ENCODE measurements around the gene POLR3E. TPM values are rescaled to one million over a fixed set of nuclear protein-coding genes. Genes with fewer than 3 reads are reported as not detected.
"Not testable (repeated sequence)": the region's sequence is repeated elsewhere in the genome, so short reads cannot be mapped to it uniquely, and the experiment has no call there.

POLR3E gene
- total RNA-seq, 1 donor from 2014 or later = 73.2 TPM

- no peak for DNase-seq
These were observed 4.9 kb upstream of the POLR3E start for GRCh38 chr16:22292320-22292719.

DNA sequence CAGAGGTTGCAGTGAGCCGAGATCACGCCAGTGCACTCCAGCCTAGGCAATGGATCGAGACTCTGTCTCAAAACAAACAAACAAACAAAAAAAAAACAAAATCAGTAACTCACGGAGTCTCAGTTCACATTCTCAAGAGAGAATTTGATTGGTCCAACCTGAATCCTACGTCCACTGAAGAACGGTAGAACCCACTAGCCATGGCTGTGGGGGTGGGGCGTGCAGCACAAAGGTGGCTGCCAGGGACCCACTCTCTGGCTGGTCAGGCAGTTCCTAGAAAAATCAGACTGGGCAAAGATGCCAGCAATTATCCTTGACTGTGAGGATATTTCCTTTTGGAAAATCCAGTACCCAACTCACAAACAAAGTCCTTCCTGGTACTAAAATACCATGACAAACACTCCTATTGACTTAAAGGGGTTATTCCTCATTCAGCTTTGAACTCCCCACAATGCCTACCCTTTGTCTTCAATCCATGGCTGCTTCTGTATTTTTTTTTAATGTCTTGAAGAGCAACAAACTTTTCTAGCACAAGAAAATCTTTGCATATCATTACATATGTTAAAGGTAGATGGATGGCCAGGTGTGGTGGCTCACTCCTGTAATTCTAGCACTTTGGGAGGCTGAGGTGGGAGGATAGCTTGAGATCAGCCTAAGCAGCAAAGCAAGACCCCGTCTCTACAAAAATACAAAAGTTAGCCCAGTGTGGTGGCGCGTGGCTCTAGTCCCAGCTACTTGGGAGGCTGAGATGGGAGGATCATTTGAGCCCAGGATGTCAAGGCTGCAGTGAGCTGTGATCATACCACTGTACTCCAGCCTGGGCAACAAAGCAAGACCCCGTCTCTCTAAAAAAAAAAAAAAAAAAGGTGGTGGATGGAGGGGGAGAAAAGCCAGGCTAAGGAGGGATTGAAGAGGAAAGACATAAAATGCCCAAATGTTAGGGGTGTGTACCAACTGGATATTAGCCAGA is 3.8 kb upstream of the POLR3E start:
- DNase-seq = no peak

GRCh38 chr16:22296225-22297113 is 740 bp upstream of the POLR3E start:
- DNase-seq = peak; percentile 18

DNA sequence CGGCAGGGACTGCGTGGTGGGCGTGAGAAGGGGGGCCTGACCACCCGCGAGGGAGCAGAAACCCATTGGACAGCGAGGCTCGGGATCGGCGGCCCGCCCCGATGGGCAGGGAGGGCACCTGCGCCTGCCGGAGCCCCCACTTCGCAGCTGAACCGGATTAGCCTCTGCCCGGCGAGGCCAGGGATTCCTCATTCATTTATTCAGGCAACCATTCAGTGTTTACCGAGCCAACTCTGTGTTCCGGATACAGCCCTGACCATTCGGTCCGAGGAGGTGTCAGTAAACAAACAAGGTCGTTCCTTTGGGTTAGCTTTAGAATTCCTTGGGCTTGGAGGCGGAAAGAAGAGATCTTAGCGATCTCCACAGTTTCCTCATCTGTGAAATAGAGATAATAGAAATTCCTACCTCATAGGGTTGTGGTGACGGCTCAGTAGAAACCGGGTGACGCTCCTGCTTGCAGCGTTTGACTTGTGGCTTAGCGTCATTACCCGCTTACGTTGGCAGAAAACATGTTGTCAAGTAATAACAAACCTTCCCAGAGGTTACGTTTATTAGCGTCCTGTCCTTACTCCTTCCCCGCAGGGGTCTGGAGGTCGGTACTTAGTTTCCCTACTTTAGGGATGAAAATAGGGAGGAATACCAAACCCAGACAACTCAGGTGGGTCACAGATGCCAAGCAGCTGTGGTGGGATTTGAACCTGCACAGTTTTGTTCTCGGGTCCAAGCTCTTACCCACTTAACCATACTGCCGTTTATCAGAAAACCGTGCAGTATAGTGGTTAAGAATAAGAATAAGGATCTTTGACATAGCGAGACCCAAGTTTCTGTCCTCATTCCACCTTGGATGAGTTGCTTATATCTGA is 893 bp downstream of the POLR3E start:
- peak; percentile 97 for DNase-seq

DNA sequence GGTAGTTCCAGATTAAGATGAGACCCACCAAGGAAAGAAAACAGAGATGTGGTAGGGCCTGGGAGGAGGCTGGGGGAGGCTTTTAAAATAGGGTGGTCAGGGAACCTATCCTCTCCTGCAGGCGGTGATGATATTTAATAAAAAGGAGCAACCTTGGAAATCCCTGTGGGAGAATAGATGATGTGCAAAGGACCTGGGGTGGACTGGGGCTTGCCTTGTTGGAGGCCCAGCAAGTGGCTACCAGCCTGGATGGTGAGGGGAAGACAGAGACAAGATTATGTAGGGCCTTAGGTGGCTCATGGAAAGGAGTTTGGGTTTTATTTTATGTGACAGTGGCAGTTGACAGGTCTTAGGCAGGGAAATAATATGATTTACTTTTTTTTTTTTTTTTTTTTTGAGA is 1.8 kb downstream of the POLR3E start:
- DNase-seq = no peak

- DNase-seq = peak; percentile 74
These were observed 3.3 kb downstream of the POLR3E start for GRCh38 chr16:22300427-22301071.

DNA sequence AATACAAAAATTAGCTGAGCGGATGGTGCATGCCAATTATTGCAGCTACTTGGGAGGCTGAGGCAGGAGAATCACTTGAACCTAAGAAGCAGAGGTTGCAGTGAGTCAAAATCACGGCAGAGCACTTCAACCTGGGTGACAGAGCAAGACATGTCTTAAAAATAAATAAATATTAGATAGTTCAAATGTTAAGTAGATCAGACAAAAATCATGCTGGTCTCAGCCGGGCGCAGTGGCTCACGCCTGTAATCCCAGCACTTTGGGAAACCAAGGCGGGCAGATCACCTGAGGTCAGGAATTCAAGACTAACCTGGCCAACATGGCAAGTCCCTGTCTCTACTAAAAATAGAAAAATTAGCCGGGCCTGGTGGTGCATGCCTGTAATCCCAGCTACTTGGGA is 4.2 kb downstream of the POLR3E start:
- DNase-seq = not testable (repeated sequence)

- DNase-seq = no peak
These were observed 5.7 kb downstream of the POLR3E start for GRCh38 chr16:22302776-22303363.

- no peak for DNase-seq
These were observed 7.2 kb downstream of the POLR3E start for GRCh38 chr16:22304411-22304810.

GRCh38 chr16:22306788-22307187 is 9.6 kb downstream of the POLR3E start:
- DNase-seq = no peak

DNA sequence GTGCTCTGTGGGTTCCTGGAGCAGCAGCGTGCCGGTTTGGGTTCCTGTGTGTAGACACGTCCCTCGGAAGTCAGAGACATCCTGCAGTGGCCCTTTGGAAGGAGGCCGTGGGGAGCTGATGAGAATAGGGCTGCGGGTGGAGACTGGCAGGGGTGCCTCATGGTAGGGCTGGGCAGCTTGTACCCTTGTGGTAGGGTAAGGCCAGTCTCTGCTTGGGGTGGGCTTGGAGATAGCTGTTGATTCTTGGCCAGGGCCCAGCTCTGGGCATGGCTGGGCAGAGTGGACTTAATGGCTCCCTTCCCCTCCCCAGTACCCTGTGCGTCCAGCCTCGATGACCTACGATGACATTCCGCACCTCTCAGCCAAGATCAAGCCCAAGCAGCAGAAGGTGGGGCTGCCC is 10.6 kb downstream of the POLR3E start:
- DNase-seq = no peak

DNA sequence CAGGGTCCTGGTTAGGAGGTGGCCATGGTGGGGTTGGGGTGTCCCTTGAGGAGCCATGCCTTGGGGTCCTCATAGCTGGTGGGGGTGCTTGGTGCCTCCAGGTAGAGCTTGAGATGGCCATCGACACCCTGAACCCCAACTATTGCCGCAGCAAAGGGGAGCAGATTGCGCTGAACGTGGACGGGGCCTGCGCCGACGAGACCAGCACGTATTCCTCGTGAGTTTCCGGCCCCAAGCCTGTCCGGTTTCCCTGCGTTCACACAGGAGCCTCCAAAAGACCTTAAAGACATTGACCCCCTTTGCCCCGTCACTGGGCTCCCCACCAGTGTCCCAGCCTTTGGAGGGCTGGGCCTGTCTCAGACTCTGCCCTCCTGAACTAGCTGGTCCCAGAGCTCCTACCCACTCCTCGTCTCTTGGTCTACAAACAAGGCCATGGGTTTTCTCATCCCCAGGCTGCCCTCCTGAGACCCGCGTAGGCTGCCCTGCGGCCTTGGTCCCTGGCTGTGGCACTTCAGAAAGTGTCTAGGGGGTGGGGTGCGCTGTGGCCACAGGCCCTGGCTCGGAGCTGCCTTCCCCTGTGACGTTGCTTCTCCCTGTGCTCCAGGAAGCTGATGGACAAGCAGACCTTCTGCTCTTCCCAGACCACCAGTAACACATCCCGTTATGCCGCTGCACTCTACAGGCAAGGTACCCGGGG is 11.8 kb downstream of the POLR3E start:
- no peak for DNase-seq

- no peak for DNase-seq
These were observed 14.3 kb downstream of the POLR3E start for GRCh38 chr16:22311520-22311919.

DNA sequence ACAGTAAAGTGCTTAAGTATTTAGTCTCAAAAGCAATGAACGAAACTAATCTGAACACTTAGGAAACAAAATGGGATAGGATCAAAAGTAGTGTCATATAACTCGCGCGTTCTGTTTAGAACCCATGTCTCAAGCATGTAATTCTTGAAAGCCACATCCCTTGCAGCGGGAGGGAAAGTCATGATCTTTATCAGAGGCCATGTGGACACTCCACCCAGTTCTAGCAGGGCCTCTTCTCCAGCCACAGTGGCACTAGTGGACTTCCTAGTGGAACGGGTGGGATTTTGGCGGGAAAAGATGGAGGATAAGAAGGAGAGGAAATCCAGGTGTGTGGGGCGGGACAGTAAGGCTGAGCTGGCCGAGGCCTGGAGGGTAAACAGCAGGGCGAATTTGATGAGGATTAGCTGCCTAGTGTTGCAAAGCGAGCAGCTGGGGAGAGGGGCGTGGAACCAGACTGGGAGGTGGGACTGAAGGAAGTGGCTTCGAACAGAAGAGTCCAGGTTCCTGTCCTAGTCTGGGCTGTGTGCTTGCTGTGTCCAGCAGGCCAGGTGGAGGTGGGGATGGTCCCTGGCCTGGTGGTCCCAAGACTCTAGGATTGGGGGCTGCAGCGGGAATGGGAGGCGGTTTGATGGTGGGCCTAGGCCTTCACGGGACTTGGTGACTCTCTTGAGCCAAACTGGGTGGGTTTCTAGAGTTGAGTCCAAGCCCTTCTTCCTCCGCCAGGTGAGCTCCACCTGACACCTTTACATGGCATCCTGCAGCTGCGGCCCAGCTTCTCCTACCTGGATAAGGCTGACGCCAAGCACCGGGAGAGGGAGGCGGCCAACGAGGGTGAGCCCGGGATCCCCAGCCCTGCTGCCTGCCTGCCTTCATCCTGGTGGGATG is 15.9 kb downstream of the POLR3E start:
- DNase-seq = no peak

DNA sequence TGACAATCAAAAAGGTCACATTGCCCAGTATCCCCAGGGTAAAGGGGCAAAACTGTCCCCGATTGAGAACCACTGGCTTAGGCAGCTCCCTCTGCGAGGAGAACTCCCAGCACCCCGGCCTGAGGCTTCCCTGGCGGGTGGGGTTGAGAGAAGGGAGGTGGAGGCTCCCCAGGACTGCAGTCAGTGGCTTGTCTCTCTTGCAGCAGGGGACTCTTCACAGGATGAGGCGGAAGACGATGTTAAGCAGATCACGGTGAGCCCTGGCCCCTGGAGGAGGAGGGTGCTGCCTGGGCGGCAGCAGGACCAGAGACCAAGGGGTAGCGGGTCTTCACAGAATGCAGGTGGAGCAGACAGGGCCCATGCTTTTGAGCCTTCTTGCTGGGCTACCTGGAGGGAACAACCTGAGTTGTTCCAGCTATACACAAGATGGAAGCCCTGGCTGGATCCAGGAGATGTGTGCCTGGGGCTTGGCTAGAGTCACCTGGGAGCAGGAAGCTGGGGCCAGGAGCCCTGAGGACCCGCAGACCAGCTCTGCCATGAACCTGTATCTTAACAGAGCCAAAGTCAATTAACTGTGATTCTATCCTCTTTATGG is 16.8 kb downstream of the POLR3E start:
- DNase-seq = no peak

- peak; percentile 72 for DNase-seq
These were observed 17.7 kb downstream of the POLR3E start for GRCh38 chr16:22314661-22315626.

DNA sequence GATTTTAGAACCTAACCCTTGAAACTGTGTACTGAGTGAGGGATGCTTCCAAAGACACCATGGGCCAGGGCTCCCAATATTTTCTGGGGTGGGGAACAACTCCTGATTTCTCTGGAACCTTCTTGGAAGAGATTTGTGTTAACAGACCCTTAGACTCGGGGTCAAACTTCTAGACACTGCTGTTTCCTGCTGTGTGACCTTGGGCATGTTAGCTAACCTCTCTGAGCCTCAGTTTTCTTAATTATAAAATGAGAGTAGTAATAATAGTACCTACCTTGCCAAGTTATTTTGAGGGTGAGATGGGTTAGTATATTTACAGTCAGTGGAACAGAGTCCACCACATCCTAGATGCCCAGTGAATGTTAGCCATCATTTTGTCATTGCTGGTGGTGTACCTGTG is 18.8 kb downstream of the POLR3E start:
- no peak for DNase-seq

GRCh38 chr16:22316411-22316811 is 19.2 kb downstream of the POLR3E start:
- DNase-seq = no peak

Measured in tongue (tissue), 2 donors.